ENCODE measurements around the gene CDPF1. TPM values are rescaled to one million over a fixed set of nuclear protein-coding genes. Genes with fewer than 3 reads are reported as not detected.

The CDPF1 gene
- polyA plus RNA-seq, 2 of the 4 experiments (the other 2 are of a cell fraction): 8.9 to 9.6 TPM

- Histone ChIP-seq H3K4me1 (peaks cover 11% of the 10 kb centered on the region; the same call in 2 of the 3 replicates), H3K4me2 (no peak overlapping the region), H3K9me3 (no peaks in the 10 kb centered on the region), H3K27ac (no peak overlapping the region), H3K4me3 (no peak overlapping the region)
- 95% methylated on average over 2 of the region's 2 CpGs for WGBS (ENCODE audit: missing lambda C conversion rate)
- no peak for DNase-seq (ENCODE audit: low read depth in 1 of 2, low spot score in 1 of 2)
- TF ChIP-seq NFE2L2 (conservative IDR thresholded peaks at IDR 0.05; ENCODE audit: low read length): no peak
- TF ChIP-seq HMGXB4 (CRISPR knock-in tag; IDR thresholded peaks at IDR 0.05; ENCODE audit: borderline replicate concordance): no peak
- TF ChIP-seq ATOH8 (CRISPR knock-in tag; IDR thresholded peaks at IDR 0.05; ENCODE audit: low read depth): no peak
- TF ChIP-seq GATA3 (IDR thresholded peaks at IDR 0.05; ENCODE audit: borderline replicate concordance): no peak
- TF ChIP-seq EHMT2 (IDR thresholded peaks at IDR 0.05; ENCODE audit: low read depth): no peak
- TF ChIP-seq SMC3 (IDR thresholded peaks at IDR 0.05): no peak
- no peak for TF ChIP-seq TP53 (CRISPR knock-in tag; IDR thresholded peaks at IDR 0.05)
- TF ChIP-seq PBX3 (IDR thresholded peaks at IDR 0.05): no peak
- no peak for TF ChIP-seq HOXB13 (CRISPR knock-in tag; IDR thresholded peaks at IDR 0.05; ENCODE audit: low read depth)
- no peak for TF ChIP-seq CEBPB (IDR thresholded peaks at IDR 0.05)
- no peak for TF ChIP-seq HEYL (CRISPR knock-in tag; IDR thresholded peaks at IDR 0.05)
- no peak for TF ChIP-seq RARB (CRISPR knock-in tag; IDR thresholded peaks at IDR 0.05)
- no peak for TF ChIP-seq MYC (IDR thresholded peaks at IDR 0.05; ENCODE audit: borderline replicate concordance, low read length)
- no peak for TF ChIP-seq POLR2AphosphoS2 (conservative IDR thresholded peaks at IDR 0.05; ENCODE audit: low read length)
- TF ChIP-seq FOSL2 (IDR thresholded peaks at IDR 0.05): no peak
- TF ChIP-seq FOSL2 (CRISPR knock-in tag; IDR thresholded peaks at IDR 0.05): no peak
- TF ChIP-seq RCOR1 (IDR thresholded peaks at IDR 0.05; ENCODE audit: low read depth, low read length): no peak
- no peak for TF ChIP-seq JUNB (IDR thresholded peaks at IDR 0.05)
- no peak for TF ChIP-seq MAZ (IDR thresholded peaks at IDR 0.05; ENCODE audit: borderline replicate concordance, low read depth, low read length)
- TF ChIP-seq FOXS1 (CRISPR knock-in tag; IDR thresholded peaks at IDR 0.05): no peak
- TF ChIP-seq ZC3H11A (IDR thresholded peaks at IDR 0.05): no peak
- POLR2A ChIA-PET: no interaction called here
- ATAC-seq: no peak
- CTCF ChIA-PET: interaction anchor here (0.7 to 1.7 kb wide), 2 partner anchors 166 to 178 kb away, joined by 4 read pairs; no protein-coding TSS in a partner anchor
- FAIRE-seq: no peak
Measured at GRCh38 chr22:46294784-46295183, 44.7 kb upstream of the CDPF1 start.

GRCh38 chr22:46293577-46294260 is 43.6 kb upstream of the CDPF1 start:
- no peak for DNase-seq (ENCODE audit: low read depth in 1 of 2, low spot score in 1 of 2)
- TF ChIP-seq REST (IDR thresholded peaks at IDR 0.05): no peak
- no peak for TF ChIP-seq KDM5A (IDR thresholded peaks at IDR 0.05)
- TF ChIP-seq E2F6 (IDR thresholded peaks at IDR 0.05; ENCODE audit: borderline replicate concordance, low read depth): no peak
- TF ChIP-seq ESRRA (IDR thresholded peaks at IDR 0.05; ENCODE audit: borderline replicate concordance, low read length): no peak
- no peak for TF ChIP-seq SREBF2 (IDR thresholded peaks at IDR 0.05)
- TF ChIP-seq HDAC2 (IDR thresholded peaks at IDR 0.05): no peak
- TF ChIP-seq ZFP36 (IDR thresholded peaks at IDR 0.05; ENCODE audit: borderline replicate concordance, partially characterized antibody): no peak
- no peak for TF ChIP-seq MAX (IDR thresholded peaks at IDR 0.05)
- TF ChIP-seq FOSB (CRISPR knock-in tag; IDR thresholded peaks at IDR 0.05): no peak
- TF ChIP-seq TFCP2L1 (CRISPR knock-in tag; IDR thresholded peaks at IDR 0.05): no peak
- no peak for TF ChIP-seq FOXS1 (CRISPR knock-in tag; IDR thresholded peaks at IDR 0.05)
- no peak for TF ChIP-seq EP300 (IDR thresholded peaks at IDR 0.05)
- no peak for TF ChIP-seq ZSCAN20 (CRISPR knock-in tag; IDR thresholded peaks at IDR 0.05)

More at GRCh38 chr22:46293577-46294260, 43.6 kb upstream of the CDPF1 start:
- WGBS (ENCODE audit: missing lambda C conversion rate): 94% methylated on average over 10 of the region's 11 CpGs
- POLR2A ChIA-PET: no interaction called here
- Histone ChIP-seq H3K27ac (no peak overlapping the region), H3K4me3 (no peak overlapping the region), H3K9me3 (no peaks in the 10 kb centered on the region), H3K4me2 (no peak overlapping the region), H3K4me1 (peaks cover 11% of the 10 kb centered on the region; the same call in 2 of the 3 replicates)
- CTCF ChIA-PET: interaction anchor here (0.7 kb wide), 1 partner anchor 165 kb away, joined by 4 read pairs; no protein-coding TSS in a partner anchor
- no peak for FAIRE-seq
- ATAC-seq: no peak
